ENCODE results near the gene PRSS23.
A peak's percentile ranks its signal among the peaks of the same experiment; 100 is the strongest.
"Not testable (repeated sequence)": the region's sequence is repeated elsewhere in the genome, so short reads cannot be mapped to it uniquely, and the experiment has no call there.

The PRSS23 gene

GRCh38 chr11:86800076-86800959, at the start of gene PRSS23:
TSS of gene PRSS23 (plus strand) at chr11:86800542. CDS start at chr11:86807644, 7,102 bp downstream.
- DNase-seq, result peak; percentile 6

DNA sequence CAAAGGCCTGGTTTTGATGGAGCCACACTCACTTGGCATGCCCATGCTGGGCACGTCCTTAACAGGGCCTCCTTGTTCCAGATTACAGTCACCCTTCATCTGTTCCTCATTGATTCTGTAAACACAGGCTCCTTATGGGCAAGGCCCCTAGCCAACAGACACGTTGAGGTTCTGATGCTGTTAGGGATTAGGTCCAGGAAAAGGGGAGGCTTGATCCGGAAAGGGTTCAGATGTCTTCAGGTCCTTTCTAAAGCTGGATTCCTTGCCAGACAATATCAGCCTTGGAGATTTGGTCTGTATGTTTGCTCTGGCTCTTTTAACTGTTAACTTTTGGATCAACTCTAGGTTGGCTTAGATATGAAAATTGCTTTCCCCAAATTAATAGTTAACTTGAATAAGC, 46.9 kb upstream of the PRSS23 start:
- DNase-seq, result no peak

- DNase-seq, result no peak
Measured at GRCh38 chr11:86755146-86755545, 45.2 kb upstream of the PRSS23 start.

DNA sequence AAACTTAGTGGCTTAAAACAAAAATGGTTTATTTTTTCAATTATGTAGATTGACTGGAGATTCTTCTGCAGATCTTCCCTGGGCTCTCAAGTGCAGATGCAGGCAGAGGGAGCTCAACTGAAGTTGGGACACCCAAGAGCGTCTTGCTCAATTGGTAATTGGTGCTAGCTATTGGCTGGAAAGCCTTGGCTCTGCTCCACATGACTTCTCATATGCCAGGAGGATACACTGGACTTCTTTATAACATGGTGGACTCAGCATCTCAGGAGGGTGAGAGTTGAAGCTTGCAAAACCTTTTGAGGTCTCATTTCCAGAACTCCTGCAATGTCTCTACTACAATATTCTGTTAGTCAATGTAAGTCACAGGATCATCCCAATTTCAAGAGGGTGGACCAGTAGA, 42.2 kb upstream of the PRSS23 start:
- no peak for DNase-seq

- DNase-seq, result no peak
Measured at GRCh38 chr11:86760577-86760976, 39.8 kb upstream of the PRSS23 start.

GRCh38 chr11:86761978-86762377, 38.4 kb upstream of the PRSS23 start:
- DNase-seq, result no peak

GRCh38 chr11:86765203-86765602, 35.1 kb upstream of the PRSS23 start:
- no peak for DNase-seq

DNA sequence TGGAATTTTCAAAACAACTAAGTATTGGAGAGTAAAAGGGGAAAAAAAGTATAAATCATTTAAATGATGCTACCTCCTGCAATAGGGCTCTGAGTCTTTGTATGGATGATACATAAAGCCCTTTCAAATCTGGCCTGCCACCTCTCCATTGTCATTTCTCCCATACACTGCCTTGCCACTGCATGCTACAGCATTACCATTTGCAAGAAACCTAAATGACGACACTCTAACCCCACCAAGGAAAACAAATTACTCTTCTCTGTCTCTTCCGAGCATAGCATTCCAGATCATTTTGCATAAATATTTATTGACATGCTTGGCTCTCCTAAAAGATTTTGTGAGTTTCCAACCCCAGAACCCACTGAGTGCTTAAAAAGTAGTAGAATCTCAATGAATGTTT, 34.5 kb upstream of the PRSS23 start:
- no peak for DNase-seq

DNA sequence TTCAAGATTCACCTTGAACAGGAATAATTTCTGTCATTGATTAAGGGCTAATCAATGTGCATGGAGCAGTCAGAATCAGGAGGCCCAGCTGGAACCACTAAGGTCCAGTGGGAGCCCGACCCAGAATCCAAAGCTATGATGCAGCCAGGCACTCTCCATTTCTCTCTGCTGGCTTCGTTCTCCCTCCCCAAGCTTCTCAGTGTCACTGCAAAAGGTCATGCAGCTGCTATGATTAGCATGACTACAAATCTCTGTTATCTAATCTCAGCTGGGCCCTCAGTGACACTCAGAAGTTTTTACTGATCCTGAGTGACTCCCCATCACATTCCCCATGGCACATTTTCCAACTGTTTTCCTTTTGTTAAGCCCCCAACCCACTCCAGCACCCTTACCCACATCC, 31.1 kb upstream of the PRSS23 start:
- no peak for DNase-seq

DNA sequence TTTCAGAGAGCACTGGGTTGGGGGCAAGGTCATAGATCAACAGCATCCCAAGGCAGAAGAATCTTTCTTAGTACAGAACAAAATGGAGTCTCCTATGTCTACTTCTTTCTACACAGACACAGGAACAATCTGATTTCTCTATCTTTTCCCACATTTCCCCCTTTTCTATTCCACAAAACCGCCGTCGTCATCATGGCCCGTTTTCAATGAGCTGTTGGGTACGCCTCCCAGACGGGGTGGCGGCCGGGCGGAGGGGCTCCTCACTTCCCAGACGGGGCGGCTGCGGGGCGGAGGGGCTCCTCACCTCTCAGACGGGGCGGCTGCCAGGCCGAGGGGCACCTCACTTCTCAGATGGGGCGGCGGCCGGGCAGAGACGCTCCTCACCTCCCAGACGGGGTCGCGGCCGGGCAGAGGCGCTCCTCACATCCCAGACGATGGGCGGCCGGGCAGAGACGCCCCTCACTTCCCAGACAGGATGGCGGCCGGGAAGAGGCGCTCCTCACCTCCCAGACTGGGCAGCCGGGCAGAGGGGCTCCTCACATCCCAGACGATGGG, 29.8 kb upstream of the PRSS23 start:
- not testable (repeated sequence) for DNase-seq

- DNase-seq, result no peak
Measured at GRCh38 chr11:86772999-86773398, 27.3 kb upstream of the PRSS23 start.

- DNase-seq, result no peak
Measured at GRCh38 chr11:86773513-86774252, 26.7 kb upstream of the PRSS23 start.

DNA sequence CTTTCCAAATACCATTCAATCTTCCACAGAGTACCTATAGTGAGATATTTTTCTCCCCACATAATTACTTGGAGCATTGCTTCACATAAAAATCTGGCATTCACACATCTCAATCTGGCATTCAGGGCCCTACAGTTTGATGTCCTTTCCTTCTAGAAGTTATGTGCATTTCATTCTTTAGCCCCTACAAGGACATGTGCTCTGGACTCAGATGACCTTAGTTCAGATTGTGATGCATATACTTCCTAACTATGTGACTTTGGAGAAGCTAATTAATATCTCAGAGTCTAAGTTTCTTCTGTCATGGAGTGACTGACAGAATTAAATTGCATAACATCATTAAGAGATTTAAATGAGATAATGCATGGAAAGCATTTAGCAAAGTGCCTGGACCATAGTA, 25.9 kb upstream of the PRSS23 start:
- DNase-seq, result no peak

DNA sequence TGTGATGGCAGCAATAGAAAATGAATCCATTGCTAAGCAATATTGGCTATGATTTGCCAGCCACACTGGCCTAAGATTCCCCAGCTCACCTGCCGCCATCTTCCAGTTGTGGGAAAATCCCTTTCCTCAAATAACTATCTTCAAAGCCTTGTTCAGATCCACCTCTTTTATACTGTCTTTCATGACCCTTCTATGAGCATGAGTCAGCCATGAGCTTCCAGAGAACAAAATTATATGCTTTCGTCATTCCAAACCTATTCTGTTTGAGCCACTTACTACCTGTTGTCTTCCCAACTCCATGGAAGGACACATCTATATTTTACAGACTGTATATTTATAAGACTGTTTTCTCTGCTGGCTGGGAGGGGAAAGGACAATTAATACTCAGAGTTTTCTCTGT, 25.0 kb upstream of the PRSS23 start:
- DNase-seq, result no peak

GRCh38 chr11:86781546-86781945, 18.8 kb upstream of the PRSS23 start:
- DNase-seq, result no peak

- DNase-seq, result no peak
Measured at GRCh38 chr11:86782742-86783141, 17.6 kb upstream of the PRSS23 start.

DNA sequence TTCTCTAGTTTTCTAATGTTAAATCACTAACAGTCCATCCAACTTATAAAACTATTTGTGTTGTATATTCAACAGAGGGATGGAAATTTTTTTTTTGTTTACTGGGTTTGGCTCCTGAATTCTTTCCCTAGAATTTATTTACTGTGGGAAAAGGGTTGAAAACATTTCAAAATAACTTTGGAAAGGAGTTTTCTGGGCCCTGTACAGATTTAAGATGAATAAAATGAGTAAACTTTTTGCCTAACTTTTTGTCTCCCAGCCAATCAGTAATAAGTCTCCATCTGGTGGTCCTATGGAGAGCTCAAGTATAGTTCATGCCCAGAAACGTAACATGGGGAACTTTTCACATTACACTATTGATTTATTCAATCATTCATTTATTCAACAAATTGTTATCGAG, 16.7 kb upstream of the PRSS23 start:
- DNase-seq, result no peak

- no peak for DNase-seq
Measured at GRCh38 chr11:86784241-86784681, 16.1 kb upstream of the PRSS23 start.

DNA sequence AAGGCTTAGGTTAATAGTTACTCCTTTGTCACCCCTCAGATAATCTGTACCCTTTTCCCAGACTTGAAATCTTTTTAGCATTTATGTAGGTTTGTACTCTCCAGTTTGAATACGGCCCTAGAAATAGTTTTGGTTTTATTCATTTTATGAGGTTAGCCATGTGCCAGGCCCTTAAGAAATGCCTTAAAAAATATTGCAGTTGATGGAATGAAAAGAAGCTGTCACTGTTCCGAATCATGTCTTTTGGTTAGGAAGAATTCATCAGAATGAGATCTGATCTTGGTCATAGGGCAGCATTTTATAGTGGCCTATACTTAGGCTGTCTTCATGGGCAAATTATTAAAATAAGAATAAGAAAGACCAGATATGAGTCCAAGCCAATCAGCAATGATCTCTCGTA, 14.8 kb upstream of the PRSS23 start:
- no peak for DNase-seq

GRCh38 chr11:86787018-86787536, 13.3 kb upstream of the PRSS23 start:
- no peak for DNase-seq

DNA sequence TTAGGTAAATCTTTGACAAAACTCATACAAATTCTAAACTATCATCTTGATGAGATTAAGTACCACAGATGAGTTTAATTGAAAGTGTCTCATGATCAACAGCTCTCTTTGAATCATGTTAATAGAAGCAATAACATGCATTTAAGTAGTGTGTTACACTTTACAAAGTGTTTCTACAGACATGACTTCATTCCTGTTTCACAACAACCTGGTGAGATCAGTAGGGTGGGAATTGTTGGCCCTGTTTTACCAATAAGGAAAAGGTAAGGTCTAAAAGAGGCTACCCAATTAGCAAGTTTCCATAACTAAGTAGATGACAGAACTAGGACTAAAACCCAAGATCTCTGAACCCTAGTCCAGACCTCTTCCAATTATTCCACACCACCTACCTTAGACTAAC, 12.7 kb upstream of the PRSS23 start:
- no peak for DNase-seq

DNA sequence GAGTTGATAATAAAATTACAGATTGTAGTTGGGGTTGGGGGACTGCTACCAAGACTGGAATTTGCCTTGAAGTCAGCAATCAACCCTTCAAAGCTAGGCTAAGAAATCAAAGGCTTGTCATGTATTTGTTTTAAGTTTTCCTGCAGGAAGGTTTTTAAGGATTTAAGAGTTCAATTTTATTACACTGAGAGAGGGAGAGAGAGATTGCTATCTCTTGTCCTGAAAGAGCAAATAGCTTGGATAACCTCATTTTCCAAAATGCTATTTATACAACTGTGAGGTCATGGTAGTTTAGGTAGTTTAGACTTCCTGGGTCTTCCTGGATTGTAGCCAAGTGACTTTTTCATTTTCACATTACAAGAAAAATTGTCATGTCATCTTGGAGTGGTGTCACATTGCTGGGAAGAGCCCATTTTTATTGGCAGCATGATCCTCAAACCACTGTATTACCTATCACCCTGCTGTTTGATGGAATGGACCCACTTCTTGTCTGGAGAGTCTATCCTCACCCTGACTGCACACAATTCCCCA, 10.1 kb upstream of the PRSS23 start:
- no peak for DNase-seq
